T-cell (primary cell): ENCODE measurements around the gene CD63. TPM values are rescaled to one million over a fixed set of nuclear protein-coding genes. Genes with fewer than 3 reads are reported as not detected.

Experiments used
- ATAC-seq, 4 experiments: fragments of 200-7000 bp in 3 of 4; fragments of 150-1000 bp in 1 of 4; cut with Tn5 transposase; replicated peaks in 1 of 4; 1 replicate in 3 of 4; 2 replicates in 1 of 4; pipeline ENCODE4 v1.10.0; 2021; ENCODE audit warnings: moderate library complexity in 3 of 4, mild to moderate bottlenecking in 2 of 4, moderate number of reproducible peaks in 1 of 4
- CTCF ChIA-PET, 2 donors: fragments of 300-600 bp; sonication (Branson Sonifier 250); formaldehyde crosslinking; loops; one replicate each; lab custom pipeline; 2022; ENCODE audit warnings: antibody characterized with exemption in 2 of 2; lab: Charles Lee
- POLR2A ChIA-PET, 2 donors: fragments of 300-600 bp; sonication (Branson Sonifier 250); formaldehyde crosslinking; loops; one replicate each; lab custom pipeline; 2022; ENCODE audit warnings: antibody characterized with exemption in 2 of 2; lab: Charles Lee
- DNase-seq, 35 experiments: peaks; one replicate each; pipeline versions ENCODE4 v3.0.0 to v3.0.0-alpha.2; 2013 to 2023
- H3K27ac ChIP-seq: one replicate; pipeline ENCODE4 v1.5.1; 2013; ENCODE audit warnings: low read length
- H3K27me3 ChIP-seq, 2 experiments: replicated peaks in 1 of 2; 1 replicate in 1 of 2; 2 replicates in 1 of 2; pipeline versions ENCODE4 v1.6.1 to v1.7.0; 2013; ENCODE audit warnings: low read length in 1 of 2, mixed read lengths in 1 of 2; ENCODE audit not compliant: control insufficient read depth in 2 of 2, insufficient read depth in 2 of 2; ENCODE audit errors: extremely low read depth in 1 of 2
- H3K36me3 ChIP-seq, 2 donors: 1 replicate in 1 of 2; 2 replicates in 1 of 2; pipeline versions ENCODE4 v1.6.1 to v1.7.0; 2013; ENCODE audit warnings: low read length in 1 of 2; ENCODE audit not compliant: control insufficient read depth in 2 of 2, insufficient read depth in 1 of 2; ENCODE audit errors: extremely low read depth in 1 of 2
- H3K4me1 ChIP-seq, 2 experiments: 1 replicate in 1 of 2; 2 replicates in 1 of 2; pipeline versions ENCODE4 v1.6.1 to v1.7.0; 2013; ENCODE audit warnings: low read length in 2 of 2, mixed read lengths in 1 of 2; ENCODE audit not compliant: insufficient read depth in 2 of 2, control insufficient read depth in 1 of 2; ENCODE audit errors: extremely low read depth in 1 of 2
- H3K4me3 ChIP-seq, 2 donors: 1 replicate in 1 of 2; 2 replicates in 1 of 2; pipeline versions ENCODE4 v1.5.1 to v1.7.0; 2013; ENCODE audit warnings: mild to moderate bottlenecking in 2 of 2, low read length in 1 of 2, moderate library complexity in 1 of 2; ENCODE audit not compliant: control insufficient read depth in 1 of 2; ENCODE audit errors: extremely low read depth in 1 of 2
- H3K9me3 ChIP-seq: 2 replicates; pipeline ENCODE4 v1.7.0; 2013
- H3K27ac Mint-ChIP-seq, 2 donors: one replicate each; pipeline ENCODE4 v1.8.0; 2020 to 2021; ENCODE audit warnings: mild to moderate bottlenecking in 2 of 2, mixed read lengths in 2 of 2
- H3K27me3 Mint-ChIP-seq, 2 donors: one replicate each; pipeline ENCODE4 v1.8.0; 2021 to 2022; ENCODE audit warnings: mixed read lengths in 2 of 2
- H3K36me3 Mint-ChIP-seq: one replicate; pipeline ENCODE4 v1.8.0; 2021; ENCODE audit warnings: mixed read lengths
- H3K4me1 Mint-ChIP-seq, 3 donors: one replicate each; pipeline ENCODE4 v1.8.0; 2020 to 2022; ENCODE audit warnings: mixed read lengths in 3 of 3, mild to moderate bottlenecking in 1 of 3
- H3K4me3 Mint-ChIP-seq, 3 donors: one replicate each; pipeline ENCODE4 v1.8.0; 2020 to 2022; ENCODE audit warnings: mild to moderate bottlenecking in 3 of 3, mixed read lengths in 3 of 3, moderate library complexity in 3 of 3
- H3K9me3 Mint-ChIP-seq, 3 donors: one replicate each; pipeline ENCODE4 v1.8.0; 2020 to 2022; ENCODE audit warnings: mixed read lengths in 3 of 3
- WGBS: methylation state at CpG from one replicate; pipeline ENCODE4 v1.1.5; 2013; ENCODE audit warnings: missing lambda C conversion rate; ENCODE audit not compliant: insufficient coverage; 5-methylcytosine and 5-hydroxymethylcytosine counted together
- total RNA-seq, 35 experiments: library from RNA in 6 of 35; stranded (reverse) in 6 of 35; fragments of 120-200 nt in 1 of 35; gene quantifications; one replicate each; pipeline versions ENCODE4 v1.2.1 to v1.2.4 and lab custom pipeline; 2013 to 2026

The CD63 gene, protein sequence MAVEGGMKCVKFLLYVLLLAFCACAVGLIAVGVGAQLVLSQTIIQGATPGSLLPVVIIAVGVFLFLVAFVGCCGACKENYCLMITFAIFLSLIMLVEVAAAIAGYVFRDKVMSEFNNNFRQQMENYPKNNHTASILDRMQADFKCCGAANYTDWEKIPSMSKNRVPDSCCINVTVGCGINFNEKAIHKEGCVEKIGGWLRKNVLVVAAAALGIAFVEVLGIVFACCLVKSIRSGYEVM
- total RNA-seq (10 to 100 TPM; 41.3 to 88.2 (median 73.5) TPM), total RNA-seq (lab: John Stamatoyannopoulos, UW) (18.2 to 261 (median 30.0) reads per million in 29 experiments)
- total RNA-seq (2013) = 100 TPM

DNA sequence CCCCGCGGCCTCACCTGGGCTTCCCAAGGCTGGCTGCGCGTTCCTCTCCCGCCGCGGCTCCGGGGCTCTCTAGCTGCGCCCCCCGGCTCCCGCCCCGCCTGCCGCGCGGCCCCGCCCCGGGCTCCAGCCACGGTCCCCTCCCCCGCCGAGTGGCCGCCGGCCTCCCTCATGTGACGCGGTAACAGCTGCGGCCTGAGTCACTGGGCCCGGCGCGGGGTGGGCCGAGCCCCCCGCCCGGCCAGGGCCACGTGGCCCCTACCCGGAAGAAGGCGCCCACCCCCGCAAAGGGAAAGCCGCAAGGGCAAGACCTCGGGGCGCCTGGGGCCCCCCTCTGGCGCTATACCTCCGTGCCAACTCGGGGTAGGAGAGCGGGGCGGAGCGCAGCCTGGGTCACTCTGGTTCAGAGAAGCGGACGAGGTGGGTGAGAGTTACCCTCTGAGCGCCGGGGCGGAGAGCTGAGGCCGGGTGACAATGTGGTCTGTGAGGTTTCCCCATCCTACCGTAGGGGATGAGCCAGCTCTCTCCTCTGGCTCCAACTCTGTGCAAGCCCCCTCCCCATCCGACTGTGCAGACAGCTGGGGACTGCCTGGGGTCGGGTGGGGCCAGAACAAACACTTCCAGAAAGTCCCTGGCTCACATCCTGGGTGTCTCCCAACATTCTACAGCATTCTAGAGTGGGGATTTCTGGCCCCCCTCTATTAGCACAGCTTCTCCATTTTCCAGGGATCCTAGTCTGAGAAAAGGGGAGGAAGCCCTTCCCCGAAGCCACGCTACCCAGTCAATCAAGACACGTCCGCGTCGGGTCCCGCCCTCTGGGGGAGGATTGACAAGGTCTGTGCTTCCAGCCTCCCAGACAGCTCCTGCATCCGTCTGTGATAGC is at the start of gene CD63:
Gene CD63, minus strand, starts transcription at position 71 of the 880 bp plus-strand sequence. CDS start 668 bp downstream, outside the sequence.
- peak; percentile 54 to 62 (median 60) for ATAC-seq
- Histone ChIP-seq H3K4me3 (peak within 1 kb of the TSS; percentile 60 to 80), H3K36me3 (peaks cover 0 to 10% of the 10 kb centered on the region in 2 donors), H3K4me1 (peaks cover 9 to 45% of the 10 kb centered on the region in 2 experiments), H3K27ac (peak within 1 kb of the TSS; percentile 87), H3K9me3 (no peaks in the 10 kb centered on the region), H3K27me3 (no peaks in the 10 kb centered on the region)
- peak within 1 kb of the TSS; percentile 95 to 97 for H3K27ac Mint-ChIP-seq
- H3K27me3 Mint-ChIP-seq = no peaks in the 10 kb centered on the region
- H3K9me3 Mint-ChIP-seq = no peaks in the 10 kb centered on the region
- CTCF ChIA-PET = interaction anchor here (0.5 to 2.1 kb wide), 3 partner anchors 9 to 1336 kb away, joined by 3 to 30 read pairs (median 3); no protein-coding TSS in a partner anchor
- H3K4me3 Mint-ChIP-seq = peak within 1 kb of the TSS; percentile 83 to 89 (median 83)
- H3K4me1 Mint-ChIP-seq = peaks cover 33 to 47% (median 45%) of the 10 kb centered on the region in 3 donors
- POLR2A ChIA-PET = interaction anchor here in 1 of 2 donors (0.5 kb wide), 1 partner anchor 100 kb away, joined by 4 read pairs; the partner anchor contains the start of gene DNAJC14
- WGBS = under 1% methylated on average over 35 of the region's 61 CpGs
- peaks cover 3% of the 10 kb centered on the region for H3K36me3 Mint-ChIP-seq
- DNase-seq = peak in 19 of 35 experiments; percentile 20 to 65 (median 34)

- peaks cover 33% of the 10 kb centered on the region for H3K36me3 Mint-ChIP-seq
- no CpG with 5 or more reads among the region's 3 CpGs for WGBS
- no peaks in the 10 kb centered on the region for H3K27me3 Mint-ChIP-seq
- H3K4me1 Mint-ChIP-seq = peaks cover 0 to 23% (median 8%) of the 10 kb centered on the region in 3 donors
- DNase-seq (no peak), ATAC-seq (no peak)
- Histone ChIP-seq H3K36me3 (peaks cover 2 to 48% of the 10 kb centered on the region in 2 donors), H3K4me1 (peaks cover 0 to 2% of the 10 kb centered on the region in 2 experiments), H3K27me3 (no peaks in the 10 kb centered on the region), H3K4me3 (no peak overlapping the region), H3K27ac (no peak overlapping the region), H3K9me3 (no peaks in the 10 kb centered on the region)
- peak overlapping the region in 1 of 2 donors; percentile 61 for H3K27ac Mint-ChIP-seq
- POLR2A ChIA-PET = no interaction called here
- CTCF ChIA-PET = no interaction called here
- no peak overlapping the region for H3K4me3 Mint-ChIP-seq
- no peaks in the 10 kb centered on the region for H3K9me3 Mint-ChIP-seq
Measured at GRCh38 chr12:55777856-55778255, 49.0 kb upstream of the CD63 start.

GRCh38 chr12:55771736-55772135 is 42.9 kb upstream of the CD63 start:
- no peak overlapping the region for H3K27ac ChIP-seq
- no peak for ATAC-seq

DNA sequence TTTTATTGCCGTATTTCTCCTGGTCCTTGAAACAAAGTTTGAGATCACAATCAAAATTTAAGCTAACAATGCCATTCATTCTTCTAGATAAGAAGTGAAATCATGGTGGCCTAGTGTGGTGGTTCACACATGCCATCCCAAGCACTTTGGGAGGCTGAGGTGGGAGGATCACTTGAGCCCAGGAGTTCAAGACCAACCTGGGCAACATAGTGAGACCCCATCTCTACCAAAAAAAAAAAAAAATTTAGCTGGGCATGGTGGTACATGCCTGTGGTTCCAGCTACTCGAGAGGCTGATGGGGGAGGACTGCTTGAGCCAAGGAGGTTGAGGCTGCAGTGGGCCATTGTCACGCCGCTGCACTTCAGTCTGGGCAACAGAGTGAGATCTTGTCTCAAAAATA is 38.3 kb upstream of the CD63 start:
- peaks cover 8 to 45% of the 10 kb centered on the region in 2 donors for H3K36me3 ChIP-seq
- Mint-ChIP-seq H3K36me3 (peaks cover 24% of the 10 kb centered on the region), H3K4me1 (peaks cover 6 to 15% (median 12%) of the 10 kb centered on the region in 3 donors), H3K9me3 (no peaks in the 10 kb centered on the region), H3K4me3 (no peak overlapping the region), H3K27me3 (no peaks in the 10 kb centered on the region), H3K27ac (no peak overlapping the region)
- H3K27ac ChIP-seq = no peak overlapping the region
- H3K4me3 ChIP-seq = no peak overlapping the region
- ChIA-PET CTCF (interaction anchor here (0.6 to 0.7 kb wide), 2 partner anchors 764 to 1379 kb away, joined by 3 read pairs; no protein-coding TSS in a partner anchor), POLR2A (interaction anchor here (0.6 to 0.9 kb wide), 2 partner anchors 15 to 51 kb away, joined by 3 to 10 read pairs; partner anchors contain the start of genes ORMDL2 (in 1 of the 2) and SARNP (in 1 of the 2))
- H3K27me3 ChIP-seq = no peaks in the 10 kb centered on the region
- H3K4me1 ChIP-seq = no peaks in the 10 kb centered on the region
- DNase-seq (no peak), ATAC-seq (no peak)
- WGBS = 100% methylated on average over 1 of the region's 4 CpGs
- no peaks in the 10 kb centered on the region for H3K9me3 ChIP-seq

More at GRCh38 chr12:55771736-55772135, 42.9 kb upstream of the CD63 start:
- CTCF ChIA-PET = no interaction called here
- no peaks in the 10 kb centered on the region for H3K4me1 ChIP-seq
- H3K27me3 Mint-ChIP-seq = no peaks in the 10 kb centered on the region
- H3K4me3 Mint-ChIP-seq = no peak overlapping the region
- peaks cover 5 to 16% (median 13%) of the 10 kb centered on the region in 3 donors for H3K4me1 Mint-ChIP-seq
- peaks cover 23% of the 10 kb centered on the region for H3K36me3 Mint-ChIP-seq
- no peak for DNase-seq
- peaks cover 4 to 40% of the 10 kb centered on the region in 2 donors for H3K36me3 ChIP-seq
- no peaks in the 10 kb centered on the region for H3K9me3 ChIP-seq
- H3K4me3 ChIP-seq = no peak overlapping the region
- WGBS = 96% methylated on average over 3 of the region's 6 CpGs
- no peaks in the 10 kb centered on the region for H3K9me3 Mint-ChIP-seq
- POLR2A ChIA-PET = interaction anchor here in 1 of 2 donors (0.6 kb wide), 1 partner anchor 247 kb away, joined by 3 read pairs; no protein-coding TSS in a partner anchor
- no peak overlapping the region for H3K27ac Mint-ChIP-seq
- no peaks in the 10 kb centered on the region for H3K27me3 ChIP-seq

GRCh38 chr12:55765736-55766290 is 37.0 kb upstream of the CD63 start:
- H3K4me1 Mint-ChIP-seq = peaks cover 5 to 12% (median 9%) of the 10 kb centered on the region in 3 donors
- 92% methylated on average over 2 of the region's 5 CpGs for whole genome bisulfite sequencing
- H3K4me3 ChIP-seq = no peak overlapping the region
- no peaks in the 10 kb centered on the region for H3K27me3 ChIP-seq
- ChIA-PET CTCF (interaction anchor here (0.6 to 0.9 kb wide), 3 partner anchors 23 to 175 kb away, joined by 3 to 4 read pairs (median 3); no protein-coding TSS in a partner anchor), POLR2A (no interaction called here)
- no peaks in the 10 kb centered on the region for H3K27me3 Mint-ChIP-seq
- ATAC-seq (no peak), DNase-seq (no peak)
- no peaks in the 10 kb centered on the region for H3K4me1 ChIP-seq
- peaks cover 11 to 38% of the 10 kb centered on the region in 2 donors for H3K36me3 ChIP-seq
- no peak overlapping the region for H3K27ac ChIP-seq
- no peaks in the 10 kb centered on the region for H3K9me3 Mint-ChIP-seq
- H3K4me3 Mint-ChIP-seq = no peak overlapping the region
- peak overlapping the region in 1 of 2 donors; percentile 49 for H3K27ac Mint-ChIP-seq
- no peaks in the 10 kb centered on the region for H3K9me3 ChIP-seq
- peaks cover 19% of the 10 kb centered on the region for H3K36me3 Mint-ChIP-seq
